Urinary bladder (tissue), 4 donors: ENCODE measurements around the gene MECR. TPM values are rescaled to one million over a fixed set of nuclear protein-coding genes. Genes with fewer than 3 reads are reported as not detected.
A peak's percentile ranks its signal among the peaks of the same experiment; 100 is the strongest.

ENCODE experiments used
- DNase-seq: peaks from one replicate; pipeline ENCODE4 v3.0.0-alpha.2; 2015; ENCODE audit errors: extremely low spot score
- H3K27ac ChIP-seq: one replicate; pipeline ENCODE4 v1.5.1; 2013; ENCODE audit warnings: low read depth, mild to moderate bottlenecking, moderate library complexity
- H3K36me3 ChIP-seq: one replicate; pipeline ENCODE4 v1.6.1; 2013; ENCODE audit warnings: mild to moderate bottlenecking, moderate library complexity; ENCODE audit not compliant: insufficient read depth
- H3K4me1 ChIP-seq: one replicate; pipeline ENCODE4 v1.6.1; 2013; ENCODE audit warnings: mild to moderate bottlenecking, moderate library complexity; ENCODE audit not compliant: insufficient read depth
- H3K4me3 ChIP-seq: one replicate; pipeline ENCODE4 v1.5.1; 2013; ENCODE audit warnings: low read depth, low read length
- WGBS: extraction: QIAGEN DNeasy Blood & Tissue Kit; methylation state at CpG from one replicate; pipeline ENCODE4 v1.1.7; 2013; 5-methylcytosine and 5-hydroxymethylcytosine counted together
- polyA plus RNA-seq: library from polyadenylated mRNA; stranded (reverse); fragments of 200-250 nt; gene quantifications from one replicate; pipeline ENCODE4 v1.2.3, GENCODE V29; 2013
- total RNA-seq: library from RNA; depleted of rRNA; stranded (reverse); fragments of >200 nt; gene quantifications from one replicate; pipeline ENCODE4 v1.2.3, GENCODE V29; 2014
- donor health status: healthy with polysubstance abuse.
- donor health status: healthy.

MECR gene
- total and polyA plus RNA-seq, 2 donors: 17.0 to 17.6 TPM

DNA sequence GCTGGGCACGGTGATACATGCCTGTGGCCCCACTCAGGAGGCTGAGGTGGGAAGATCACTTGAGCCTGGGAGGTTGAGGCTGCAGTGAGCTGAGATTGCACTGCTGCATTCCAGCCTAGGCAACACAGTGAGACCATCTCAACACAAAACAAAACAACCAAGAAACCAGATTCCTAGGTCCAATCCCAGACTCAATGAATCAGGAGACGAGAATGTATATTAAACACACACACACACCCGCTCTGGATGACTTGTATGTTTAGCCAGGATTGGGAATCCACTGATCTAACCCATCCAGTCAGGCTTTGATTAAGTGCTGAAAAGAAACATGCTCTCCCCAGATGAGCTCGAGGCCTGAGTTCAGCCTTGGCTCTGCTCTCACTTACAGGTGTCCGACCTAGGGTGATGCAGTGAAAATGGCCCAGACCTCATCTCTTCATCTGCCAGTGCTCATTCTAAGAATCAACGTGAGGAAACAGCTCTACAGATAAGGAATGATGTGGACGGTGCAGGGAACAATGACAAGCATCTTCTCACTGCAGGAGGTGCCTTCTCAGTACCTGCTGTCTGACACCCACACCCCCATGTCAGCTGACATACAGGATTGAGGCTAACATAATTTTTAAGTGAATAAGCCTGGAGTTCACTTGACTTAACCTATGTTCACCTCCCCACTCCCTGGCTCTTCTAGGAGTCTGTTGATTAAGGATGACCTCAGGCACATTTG lies 33.7 kb downstream of the MECR start:
- Histone ChIP-seq H3K36me3 (no peaks in the 10 kb centered on the region), H3K27ac (no peak overlapping the region), H3K4me3 (no peak overlapping the region), H3K4me1 (no peaks in the 10 kb centered on the region)
- DNase-seq: no peak
- 55% methylated on average over 7 of the region's 7 CpGs for WGBS

GRCh38 chr1:29195881-29196291 lies 34.8 kb downstream of the MECR start:
- no peak overlapping the region for H3K4me3 ChIP-seq
- 81% methylated on average over 8 of the region's 8 CpGs for WGBS
- no peaks in the 10 kb centered on the region for H3K36me3 ChIP-seq
- H3K27ac ChIP-seq: no peak overlapping the region
- DNase-seq: no peak
- no peaks in the 10 kb centered on the region for H3K4me1 ChIP-seq

- WGBS: 98% methylated on average over 8 of the region's 8 CpGs
- Histone ChIP-seq H3K4me1 (no peaks in the 10 kb centered on the region), H3K27ac (no peak overlapping the region), H3K36me3 (no peaks in the 10 kb centered on the region), H3K4me3 (no peak overlapping the region)
- no peak for DNase-seq
Measured at GRCh38 chr1:29193879-29194455, 36.8 kb downstream of the MECR start.

GRCh38 chr1:29190718-29191117 lies 40.0 kb downstream of the MECR start:
- DNase-seq: no peak
- 94% methylated on average over 6 of the region's 6 CpGs for WGBS
- H3K36me3 ChIP-seq: no peaks in the 10 kb centered on the region

DNA sequence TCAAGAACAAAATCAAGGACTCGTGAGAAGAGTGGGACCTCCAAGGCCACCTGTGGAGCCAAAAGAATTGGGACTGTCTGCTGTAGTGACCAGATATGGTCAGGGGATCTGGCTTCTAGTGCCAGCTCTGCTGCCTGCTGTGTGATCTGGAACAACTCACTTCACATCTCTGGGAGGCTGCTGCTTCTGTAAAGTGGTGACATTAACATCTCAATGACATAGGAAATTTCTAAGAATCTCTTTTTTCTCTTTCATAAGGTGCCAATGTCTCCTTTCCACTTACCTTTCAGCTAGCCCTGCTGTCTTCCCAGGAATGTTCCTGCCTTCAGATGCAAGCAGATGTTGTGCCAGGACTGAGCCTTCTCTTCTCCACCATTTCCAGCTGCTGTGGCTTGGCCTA lies 44.0 kb downstream of the MECR start:
- no peaks in the 10 kb centered on the region for H3K4me1 ChIP-seq
- no peak for DNase-seq
- 88% methylated on average over 1 of the region's 1 CpG for WGBS
- no peak overlapping the region for H3K4me3 ChIP-seq
- no peak overlapping the region for H3K27ac ChIP-seq
- H3K36me3 ChIP-seq: no peaks in the 10 kb centered on the region

More at GRCh38 chr1:29190718-29191117, 40.0 kb downstream of the MECR start:
- H3K4me3 ChIP-seq: no peak overlapping the region
- H3K4me1 ChIP-seq: no peaks in the 10 kb centered on the region
- H3K27ac ChIP-seq: no peak overlapping the region

DNA sequence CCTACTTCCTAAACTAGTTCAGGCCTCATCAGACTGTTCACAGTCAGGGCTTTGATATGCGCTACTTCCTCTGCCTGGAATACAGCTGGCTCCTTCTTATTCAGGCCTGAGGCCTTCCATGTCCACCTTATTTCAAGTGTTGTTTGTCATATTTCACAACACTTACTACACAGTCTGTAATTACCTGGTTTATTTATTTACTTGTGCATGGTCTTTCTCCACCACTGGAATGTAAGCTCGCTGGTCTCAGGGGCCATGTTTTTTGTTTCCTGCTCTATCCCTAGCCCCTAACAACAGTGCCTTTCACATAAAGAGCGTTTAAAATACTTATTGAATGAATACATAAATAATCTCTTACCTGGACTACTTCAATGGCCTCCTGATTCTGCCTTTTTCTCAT lies 44.5 kb downstream of the MECR start:
- DNase-seq: no peak
- Histone ChIP-seq H3K4me1 (no peaks in the 10 kb centered on the region), H3K36me3 (no peaks in the 10 kb centered on the region), H3K4me3 (no peak overlapping the region), H3K27ac (no peak overlapping the region)
- 79% methylated on average over 3 of the region's 3 CpGs for WGBS

DNA sequence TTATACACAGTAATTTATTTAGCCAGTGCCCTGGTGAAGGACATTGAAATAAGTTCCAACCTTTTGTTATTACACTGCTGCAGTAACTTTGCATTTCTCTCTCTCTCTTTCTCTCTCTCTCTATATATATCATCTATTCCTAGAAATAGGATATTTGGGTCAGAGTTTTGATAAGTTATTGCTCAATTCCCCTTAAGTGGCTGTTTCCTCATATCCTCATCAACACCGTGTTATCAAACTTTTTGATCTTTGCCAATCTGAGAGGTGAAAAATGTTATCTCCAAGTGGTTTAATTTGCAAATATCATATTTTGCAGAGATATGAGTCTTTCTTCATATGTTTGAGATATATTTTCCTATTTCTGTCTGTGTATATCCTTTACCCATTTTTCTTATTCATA lies 47.4 kb downstream of the MECR start:
- Histone ChIP-seq H3K36me3 (no peaks in the 10 kb centered on the region), H3K4me3 (no peak overlapping the region), H3K4me1 (peaks cover 2% of the 10 kb centered on the region), H3K27ac (no peak overlapping the region)
- whole genome bisulfite sequencing: 83% methylated on average over 1 of the region's 1 CpG
- DNase-seq: no peak

- Histone ChIP-seq H3K4me3 (peak within 1 kb of the TSS; percentile 80), H3K36me3 (no peaks in the 10 kb centered on the region), H3K27ac (peak within 1 kb of the TSS; percentile 100), H3K4me1 (peaks cover 7% of the 10 kb centered on the region)
- WGBS: under 1% methylated on average over 100 of the region's 100 CpGs
- peak; percentile 96 for DNase-seq
Measured at GRCh38 chr1:29181413-29182225, 49.1 kb downstream of the MECR start, which contains the start of gene SRSF4. Gene SRSF4, minus strand, starts transcription at chr1:29181900. Its CDS starts 148 bp downstream, at chr1:29181752.

- Histone ChIP-seq H3K36me3 (no peaks in the 10 kb centered on the region), H3K27ac (peak overlapping the region; percentile 100), H3K4me1 (peaks cover 7% of the 10 kb centered on the region), H3K4me3 (peak overlapping the region; percentile 80)
- DNase-seq: no peak
- WGBS: under 1% methylated on average over 32 of the region's 32 CpGs
Measured at GRCh38 chr1:29180497-29181412, 50.0 kb downstream of the MECR start.

DNA sequence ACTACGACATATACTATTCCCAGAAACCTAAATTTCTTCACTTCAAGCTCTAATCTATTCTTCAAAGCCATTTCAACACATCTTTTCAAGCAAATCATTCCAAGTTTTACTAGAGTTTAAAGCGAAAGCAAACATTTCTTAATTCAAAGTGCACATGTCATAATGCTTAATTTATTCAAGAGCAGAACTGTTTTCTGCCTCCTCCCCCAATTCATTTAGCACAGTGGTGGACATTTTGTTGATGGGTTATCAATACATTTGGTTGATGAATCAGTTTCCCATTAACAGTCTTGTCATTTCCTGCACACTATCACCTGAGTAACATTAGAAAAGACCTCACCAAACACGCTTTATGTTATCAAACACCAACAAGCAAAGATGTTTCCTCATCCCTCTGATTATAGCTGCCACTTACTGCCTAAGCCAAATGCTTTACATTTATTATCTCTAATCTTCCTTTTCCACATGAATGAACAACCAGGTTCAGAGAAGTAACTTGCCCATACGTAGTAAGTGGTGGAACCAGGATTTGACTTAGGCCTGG lies 51.0 kb downstream of the MECR start:
- 16% methylated on average over 4 of the region's 4 CpGs for WGBS
- Histone ChIP-seq H3K4me1 (peaks cover 7% of the 10 kb centered on the region), H3K27ac (no peak overlapping the region), H3K36me3 (no peaks in the 10 kb centered on the region), H3K4me3 (peak overlapping the region; percentile 9)
- no peak for DNase-seq

DNA sequence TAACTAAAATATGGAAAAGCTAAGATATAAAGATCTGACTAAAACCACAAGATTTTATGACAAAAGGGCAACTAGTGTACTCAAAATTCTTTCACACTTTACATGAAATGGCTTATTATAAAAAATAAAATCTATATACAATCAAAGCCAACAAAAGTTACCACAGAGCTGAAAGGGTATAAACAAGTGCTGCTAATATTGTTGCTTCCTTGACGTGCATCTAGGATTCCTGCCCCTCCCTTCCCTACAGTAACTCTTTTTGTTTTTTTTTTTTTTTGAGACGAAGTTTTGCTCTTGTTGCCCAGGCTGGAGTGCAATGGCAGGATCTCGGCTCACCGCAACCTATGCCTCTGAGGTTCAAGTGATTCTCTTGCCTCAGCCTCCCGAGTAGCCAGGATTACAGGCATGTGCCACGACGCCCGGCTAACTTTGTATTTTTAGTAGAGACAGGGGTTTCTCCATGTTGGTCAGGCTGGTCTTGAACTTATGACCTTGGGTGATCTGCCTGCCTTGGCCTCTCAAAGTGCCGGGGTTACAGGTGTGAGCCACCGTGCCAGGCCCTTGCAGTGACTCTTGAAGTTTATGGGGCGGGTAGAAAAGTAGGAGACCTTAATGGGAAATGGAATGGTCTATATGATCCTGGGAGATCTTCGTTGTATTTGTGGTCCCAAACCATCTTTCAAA lies 53.6 kb downstream of the MECR start:
- peaks cover 7% of the 10 kb centered on the region for H3K4me1 ChIP-seq
- H3K27ac ChIP-seq: peak overlapping the region; percentile 42
- DNase-seq: no peak
- no peaks in the 10 kb centered on the region for H3K36me3 ChIP-seq
- 75% methylated on average over 12 of the region's 12 CpGs for WGBS
- no peak overlapping the region for H3K4me3 ChIP-seq

DNA sequence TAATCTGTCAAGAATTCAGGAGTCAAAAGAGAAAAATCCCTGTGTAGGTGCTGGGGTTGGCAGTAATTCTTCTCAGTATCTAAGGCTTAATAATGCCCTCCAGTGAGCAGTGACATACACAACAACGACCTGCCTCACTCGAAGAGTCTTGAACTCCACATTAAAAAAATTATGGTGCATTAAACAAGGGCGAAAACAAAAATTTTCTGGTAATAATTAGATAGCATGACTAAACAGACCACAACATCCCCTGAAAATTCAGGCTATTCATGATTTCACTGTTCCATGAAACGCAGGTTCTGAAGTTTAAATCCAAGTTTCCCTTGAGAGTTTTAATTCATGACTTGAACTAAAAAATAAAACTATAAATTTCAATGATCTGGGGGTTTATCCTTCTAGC lies 54.2 kb downstream of the MECR start:
- no peaks in the 10 kb centered on the region for H3K36me3 ChIP-seq
- DNase-seq: no peak
- H3K4me3 ChIP-seq: no peak overlapping the region
- H3K27ac ChIP-seq: no peak overlapping the region
- H3K4me1 ChIP-seq: peaks cover 7% of the 10 kb centered on the region
- WGBS: 35% methylated on average over 4 of the region's 4 CpGs
